ENCODE results near the gene ERN1.

ERN1 gene

DNA sequence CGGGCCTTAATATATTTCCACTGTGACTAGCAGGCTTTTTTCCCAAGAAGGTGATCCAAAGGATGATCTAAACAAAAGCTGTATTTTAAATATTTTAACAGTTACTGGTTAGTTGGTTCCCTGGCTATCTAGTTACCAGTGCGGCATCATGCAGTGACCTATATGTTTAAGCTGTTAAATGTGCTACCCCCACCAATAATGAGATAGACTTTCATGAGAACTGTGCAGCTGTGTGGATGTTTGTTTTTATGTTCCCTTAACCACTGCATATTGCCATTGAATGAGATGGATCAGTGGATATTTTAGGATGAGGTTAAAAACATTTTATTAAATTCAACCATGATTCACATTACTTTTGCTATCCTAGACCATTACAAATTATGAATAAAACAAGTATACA is 16.9 kb downstream of the ERN1 start:
- TF ChIP-seq, protein P1, sequence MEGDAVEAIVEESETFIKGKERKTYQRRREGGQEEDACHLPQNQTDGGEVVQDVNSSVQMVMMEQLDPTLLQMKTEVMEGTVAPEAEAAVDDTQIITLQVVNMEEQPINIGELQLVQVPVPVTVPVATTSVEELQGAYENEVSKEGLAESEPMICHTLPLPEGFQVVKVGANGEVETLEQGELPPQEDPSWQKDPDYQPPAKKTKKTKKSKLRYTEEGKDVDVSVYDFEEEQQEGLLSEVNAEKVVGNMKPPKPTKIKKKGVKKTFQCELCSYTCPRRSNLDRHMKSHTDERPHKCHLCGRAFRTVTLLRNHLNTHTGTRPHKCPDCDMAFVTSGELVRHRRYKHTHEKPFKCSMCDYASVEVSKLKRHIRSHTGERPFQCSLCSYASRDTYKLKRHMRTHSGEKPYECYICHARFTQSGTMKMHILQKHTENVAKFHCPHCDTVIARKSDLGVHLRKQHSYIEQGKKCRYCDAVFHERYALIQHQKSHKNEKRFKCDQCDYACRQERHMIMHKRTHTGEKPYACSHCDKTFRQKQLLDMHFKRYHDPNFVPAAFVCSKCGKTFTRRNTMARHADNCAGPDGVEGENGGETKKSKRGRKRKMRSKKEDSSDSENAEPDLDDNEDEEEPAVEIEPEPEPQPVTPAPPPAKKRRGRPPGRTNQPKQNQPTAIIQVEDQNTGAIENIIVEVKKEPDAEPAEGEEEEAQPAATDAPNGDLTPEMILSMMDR (IDR thresholded peaks at IDR 0.05; ENCODE audit: control insufficient read depth, insufficient read depth, low read depth, low read length, missing control alignments), result no peak
- H3K4me3 ChIP-seq (ENCODE audit: control insufficient read depth, low read depth, low read length), result no peak overlapping the region
- DNase-seq (ENCODE audit: low read depth), result no peak

DNA sequence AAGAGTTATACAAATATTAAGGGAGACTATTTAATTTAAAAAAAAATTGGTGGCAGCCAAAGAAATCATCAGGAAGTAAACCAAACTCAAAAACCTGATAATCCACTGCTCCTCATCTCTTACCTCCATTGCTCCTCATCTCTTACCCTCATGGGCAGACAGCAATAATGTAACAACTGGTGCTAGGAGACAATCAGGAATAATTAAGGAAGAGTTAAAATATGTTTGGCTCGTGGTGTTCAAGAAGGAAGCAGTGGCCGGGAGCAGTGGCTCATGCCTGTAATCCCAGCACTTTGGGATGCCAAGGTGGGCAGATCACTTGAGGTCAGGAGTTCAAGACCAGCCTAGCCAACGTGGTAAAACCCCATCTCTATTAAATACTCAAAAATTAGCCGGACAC is 18.1 kb downstream of the ERN1 start:
- no peak overlapping the region for H3K4me3 ChIP-seq (ENCODE audit: control insufficient read depth, low read depth, low read length)
- TF ChIP-seq, protein P1 (IDR thresholded peaks at IDR 0.05; ENCODE audit: control insufficient read depth, insufficient read depth, low read depth, low read length, missing control alignments), result no peak
- DNase-seq (ENCODE audit: low read depth), result no peak

DNA sequence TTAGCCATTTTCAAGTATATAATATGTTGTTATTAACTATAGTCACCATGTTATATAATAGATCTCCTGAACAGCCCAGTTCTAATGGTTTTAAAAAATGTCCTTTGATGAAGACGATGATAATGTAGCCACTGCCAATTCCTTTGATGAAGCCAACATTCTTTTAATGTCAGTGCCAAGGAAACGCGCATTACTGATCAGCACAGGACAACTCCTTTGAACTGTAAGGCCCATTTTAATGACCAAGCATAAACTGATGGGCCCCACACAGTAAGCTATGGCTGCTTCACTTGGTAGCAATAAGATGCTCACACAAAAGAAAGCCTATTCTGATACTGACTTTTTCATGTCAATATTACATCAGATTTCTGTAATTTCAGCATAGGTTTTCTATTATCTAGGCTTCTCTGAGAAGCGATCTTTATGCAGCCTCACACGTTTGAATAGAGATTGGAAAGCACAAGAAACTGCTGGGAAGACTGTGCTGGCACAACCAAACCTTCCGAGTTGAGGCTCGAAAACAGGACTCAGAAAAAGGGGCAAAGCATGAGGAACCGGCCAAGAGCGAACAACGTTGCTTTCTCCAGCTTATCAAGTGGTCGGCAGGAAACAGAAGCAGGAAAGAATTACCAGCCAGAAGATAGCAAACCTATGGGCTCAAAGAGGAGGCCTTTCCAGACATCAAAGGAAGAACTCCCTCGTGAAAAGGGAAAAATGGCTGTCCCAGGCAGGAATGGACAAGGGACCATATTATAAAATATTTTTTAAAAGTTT is 19.4 kb downstream of the ERN1 start:
- no peak overlapping the region for H3K4me3 ChIP-seq (ENCODE audit: control insufficient read depth, low read depth, low read length)
- TF ChIP-seq, protein P1 (IDR thresholded peaks at IDR 0.05; ENCODE audit: control insufficient read depth, insufficient read depth, low read depth, low read length, missing control alignments), result no peak
- DNase-seq (ENCODE audit: low read depth), result no peak

DNA sequence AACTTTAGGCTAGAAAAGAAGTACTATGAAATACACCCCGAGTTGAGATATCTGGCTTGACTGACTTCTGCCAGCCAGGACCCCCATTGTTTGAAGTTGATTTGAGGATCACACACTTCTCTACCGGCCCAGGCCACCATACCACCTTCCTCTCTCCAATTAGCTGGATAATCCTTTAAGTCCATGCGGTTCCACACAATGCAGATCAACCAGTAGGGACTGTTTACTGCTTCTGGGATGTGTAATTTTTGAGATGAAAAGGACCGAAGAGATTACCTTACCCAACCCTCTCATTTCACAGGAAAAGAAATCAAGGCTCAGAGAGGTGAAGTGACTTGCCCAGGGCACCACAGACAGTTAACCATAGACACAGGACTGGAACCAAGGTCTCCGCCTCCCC is 20.5 kb downstream of the ERN1 start:
- DNase-seq (ENCODE audit: low read depth), result no peak
- H3K4me3 ChIP-seq (ENCODE audit: control insufficient read depth, low read depth, low read length), result no peak overlapping the region
- TF ChIP-seq, protein P1 (IDR thresholded peaks at IDR 0.05; ENCODE audit: control insufficient read depth, insufficient read depth, low read depth, low read length, missing control alignments), result no peak

DNA sequence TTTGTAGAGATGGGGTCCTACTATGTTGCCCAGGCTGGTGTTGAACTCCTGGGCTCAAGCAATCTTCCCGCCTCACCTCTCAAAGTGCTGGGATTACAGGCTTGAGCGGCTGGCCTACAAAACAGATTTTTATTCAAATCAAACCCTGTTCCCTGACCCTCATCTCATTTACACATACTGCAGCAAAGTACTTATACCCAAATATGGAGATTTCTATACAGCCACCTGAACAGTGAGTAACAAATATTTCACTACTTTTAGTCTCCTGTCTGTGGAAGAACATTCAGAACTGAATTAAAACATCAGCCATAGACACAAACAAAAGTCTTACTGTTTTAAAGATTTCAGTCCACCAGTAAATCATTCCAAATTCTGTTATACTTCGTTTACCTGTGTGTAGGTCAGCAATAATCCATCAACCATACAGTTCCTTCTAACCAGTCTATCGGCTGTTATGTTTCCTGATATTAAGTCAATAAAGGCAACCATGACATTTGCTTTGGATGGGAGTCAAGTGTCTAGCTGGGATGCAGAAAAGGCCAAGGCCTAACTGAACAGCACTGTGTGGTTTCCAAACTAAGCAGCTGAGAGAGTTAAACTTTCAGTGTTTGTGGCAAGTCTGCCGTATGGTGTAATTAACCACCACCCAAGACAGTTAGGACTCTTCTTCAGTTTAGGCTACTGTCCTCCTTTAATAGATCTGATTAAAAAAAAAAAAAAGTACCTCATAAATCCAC is 22.3 kb downstream of the ERN1 start:
- no peak for DNase-seq (ENCODE audit: low read depth)
- TF ChIP-seq, protein P1 (IDR thresholded peaks at IDR 0.05; ENCODE audit: control insufficient read depth, insufficient read depth, low read depth, low read length, missing control alignments), result no peak
- H3K4me3 ChIP-seq (ENCODE audit: control insufficient read depth, low read depth, low read length), result no peak overlapping the region

DNA sequence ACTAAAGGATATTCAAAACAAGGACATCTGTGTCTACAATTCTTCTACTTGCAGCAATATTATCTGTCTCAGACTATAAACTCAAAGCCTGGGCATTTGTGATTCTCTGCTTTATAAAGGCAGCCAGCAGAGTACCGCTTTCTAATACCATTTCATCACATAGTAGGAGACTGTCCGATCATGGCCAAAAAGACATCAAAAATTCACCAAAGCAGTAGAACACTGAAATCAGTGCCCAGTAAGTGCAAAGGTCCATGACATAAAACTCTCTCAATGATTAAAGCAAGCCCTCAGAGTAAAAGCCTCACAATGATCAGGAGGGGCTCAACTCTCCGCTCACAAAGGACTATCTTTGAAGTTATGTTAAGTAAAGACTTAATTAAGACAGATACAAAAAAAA is 23.0 kb downstream of the ERN1 start:
- DNase-seq (ENCODE audit: low read depth), result no peak
- no peak overlapping the region for H3K4me3 ChIP-seq (ENCODE audit: control insufficient read depth, low read depth, low read length)
- TF ChIP-seq, protein P1 (IDR thresholded peaks at IDR 0.05; ENCODE audit: control insufficient read depth, insufficient read depth, low read depth, low read length, missing control alignments), result no peak
